Activated gamma-delta T cell treated with anti-CD3 and anti-CD28 coated beads, Interleukin-2, amount 50 U/mL, for 16 hours (primary cell): ENCODE data around the gene PHACTR3.
"Not testable (repeated sequence)": the region's sequence is repeated elsewhere in the genome, so short reads cannot be mapped to it uniquely, and the experiment has no call there.

Experiments used
- DNase-seq: peaks from one replicate; pipeline ENCODE4 v3.0.0-alpha.2; 2020; ENCODE audit warnings: low read depth

The PHACTR3 gene

DNA sequence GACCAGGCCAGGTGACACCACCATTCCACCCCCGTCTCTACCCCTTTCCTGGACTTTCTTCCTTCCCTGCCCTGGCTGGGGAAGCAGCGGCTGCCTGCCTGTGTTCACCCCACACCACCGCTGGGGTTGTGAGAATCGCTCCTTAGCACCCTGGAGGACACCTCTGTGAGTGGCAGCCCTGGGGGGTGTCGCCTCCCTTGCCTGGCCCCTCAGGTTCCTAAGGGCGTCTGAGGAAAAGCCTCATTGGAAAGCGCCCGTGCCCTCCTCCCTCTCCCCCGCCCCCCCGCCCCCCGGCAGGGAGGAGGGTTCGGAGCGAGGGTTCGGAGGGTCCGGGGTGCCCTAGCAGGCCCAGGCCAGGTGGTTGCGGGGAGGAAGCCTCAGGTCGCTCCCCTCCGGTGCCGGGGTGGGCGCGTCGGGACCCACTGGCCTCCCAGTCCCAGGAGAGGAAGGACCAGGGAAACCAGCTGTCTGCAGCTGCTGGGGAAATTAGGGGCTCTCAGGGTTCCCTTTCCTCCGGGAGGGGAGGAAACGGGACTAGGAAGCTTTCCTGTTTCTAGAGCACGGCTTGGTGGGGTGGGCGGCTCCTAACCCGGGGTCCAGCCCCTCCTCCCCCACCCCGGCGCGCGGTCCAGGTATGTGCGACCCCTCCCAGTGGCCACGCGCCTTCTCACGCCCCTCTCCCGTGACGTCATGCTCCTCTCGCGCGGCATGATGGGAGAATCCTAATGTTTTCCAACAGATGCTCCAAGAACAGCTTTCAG, at the start of gene PHACTR3:
PHACTR3 (plus strand) TSS at position 760 of the 761 bp plus-strand sequence. CDS start 475 bp downstream, outside the sequence.
- no peak for DNase-seq

GRCh38 chr20:59557733-59558529, 46.4 kb upstream of the PHACTR3 start:
- DNase-seq, result not testable (repeated sequence)

DNA sequence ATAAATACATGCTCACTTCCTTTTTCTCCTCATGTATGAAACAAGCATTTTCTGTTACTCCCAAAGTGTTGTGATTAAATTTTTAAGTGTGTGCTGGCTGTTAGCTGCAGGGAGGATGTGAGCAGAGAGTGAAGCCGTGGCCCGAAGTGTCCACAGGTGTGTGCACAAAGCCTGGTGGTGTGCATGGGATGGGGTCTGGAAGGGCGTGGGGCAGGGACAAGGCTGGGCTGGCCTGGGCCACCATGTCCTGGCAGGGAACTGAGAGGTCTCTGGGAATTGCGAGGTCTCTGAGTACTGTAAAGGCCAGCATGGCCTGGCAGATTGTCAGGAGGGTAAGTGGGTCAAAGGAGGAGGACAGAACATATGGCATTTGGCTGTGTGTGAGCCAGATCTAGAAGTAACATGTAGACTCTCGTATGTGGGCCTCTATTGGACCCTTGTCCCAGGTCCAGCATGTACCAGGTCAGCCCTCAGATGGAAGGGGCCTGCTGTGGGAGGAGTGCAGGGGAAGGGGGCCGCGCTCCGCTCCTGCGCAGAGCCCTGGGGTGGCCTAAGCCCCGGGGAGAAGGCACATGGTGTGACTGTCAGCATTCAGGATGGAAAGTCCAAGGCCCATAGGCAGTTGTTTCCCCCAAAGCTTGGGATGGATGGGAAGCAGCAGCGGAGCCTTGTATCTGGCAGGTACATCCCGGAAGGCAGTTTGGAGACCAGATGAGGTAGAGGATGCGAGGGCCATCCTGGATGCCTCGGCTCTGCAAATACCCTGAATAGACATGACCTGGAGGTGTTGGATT, 45.1 kb upstream of the PHACTR3 start:
- no peak for DNase-seq

DNA sequence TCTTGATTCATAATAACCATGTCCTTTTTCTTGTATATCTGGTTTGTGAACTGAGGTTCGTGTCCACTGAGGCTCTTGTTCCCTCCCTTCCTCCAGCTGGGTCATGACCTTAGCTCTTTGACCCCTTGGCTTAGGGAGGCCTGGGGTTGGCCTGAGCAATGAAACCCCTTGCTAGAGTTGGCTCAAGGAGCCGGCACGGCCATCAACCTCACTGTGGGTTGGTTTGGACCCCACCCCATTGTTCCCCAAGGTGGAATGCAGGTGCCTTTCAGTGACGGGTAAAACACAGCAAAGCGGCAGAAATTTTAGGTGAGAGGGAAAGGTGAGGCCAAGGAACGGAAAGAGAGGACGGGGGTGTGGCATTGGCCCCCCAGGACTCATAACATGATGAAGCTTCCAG, 44.5 kb upstream of the PHACTR3 start:
- no peak for DNase-seq

- DNase-seq, result no peak
Observed at GRCh38 chr20:59560588-59561227, 43.6 kb upstream of the PHACTR3 start.

DNA sequence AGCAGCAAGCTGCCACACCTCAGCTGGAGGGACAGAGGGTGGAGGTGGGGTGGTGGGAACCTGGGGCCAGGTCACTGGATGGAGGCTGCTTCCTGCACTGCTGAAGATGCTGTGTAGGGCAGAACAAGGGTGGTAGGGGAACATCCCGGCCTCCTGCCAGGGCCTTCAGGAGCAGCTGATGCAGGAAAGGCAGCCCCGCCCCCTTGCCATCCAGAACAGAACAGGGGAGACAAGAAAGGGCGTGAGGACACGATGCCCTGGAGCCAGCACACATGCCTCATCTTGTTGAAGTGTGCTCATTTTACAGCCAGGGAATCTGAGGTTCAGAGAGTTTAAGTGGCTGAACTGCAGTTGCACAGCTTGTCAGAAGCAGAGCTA, 43.1 kb upstream of the PHACTR3 start:
- no peak for DNase-seq

GRCh38 chr20:59561614-59562277, 42.6 kb upstream of the PHACTR3 start:
- no peak for DNase-seq

GRCh38 chr20:59564171-59564570, 40.2 kb upstream of the PHACTR3 start:
- no peak for DNase-seq

- DNase-seq, result no peak
Observed at GRCh38 chr20:59564943-59565342, 39.4 kb upstream of the PHACTR3 start.

DNA sequence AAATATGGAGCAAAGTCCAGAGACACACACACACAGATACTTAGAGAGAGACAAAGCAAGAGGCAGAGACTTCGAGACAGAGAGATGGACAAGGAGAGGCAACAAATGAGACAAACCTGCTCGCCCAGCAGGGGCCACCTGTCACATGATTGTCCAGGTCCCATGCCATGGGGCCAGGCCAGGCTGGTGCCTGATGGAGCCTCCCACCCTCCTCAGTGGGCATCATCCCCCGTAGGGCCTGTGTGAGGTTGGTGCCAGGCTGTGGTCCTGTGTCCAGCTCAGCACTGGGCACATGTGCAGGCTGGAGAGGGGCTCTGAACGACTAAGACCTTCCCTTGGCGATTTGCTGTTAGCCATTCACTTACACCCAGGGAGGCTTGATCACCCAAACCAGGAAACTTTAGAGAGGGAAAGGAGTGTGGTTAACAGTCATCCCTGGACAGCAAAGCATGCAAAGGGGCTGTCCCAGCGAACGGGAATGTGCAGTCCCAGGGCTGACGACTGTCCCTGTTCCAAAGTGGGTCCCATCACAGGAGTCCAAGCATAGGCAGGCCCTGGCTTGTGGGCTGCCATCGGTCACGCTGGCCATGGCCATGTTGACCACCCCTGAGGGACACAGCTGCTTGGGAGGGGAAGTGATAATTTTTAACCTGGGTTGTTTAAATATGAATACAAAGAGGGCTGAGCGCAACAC, 38.4 kb upstream of the PHACTR3 start:
- no peak for DNase-seq

GRCh38 chr20:59566631-59567524, 37.5 kb upstream of the PHACTR3 start:
- DNase-seq, result no peak

DNA sequence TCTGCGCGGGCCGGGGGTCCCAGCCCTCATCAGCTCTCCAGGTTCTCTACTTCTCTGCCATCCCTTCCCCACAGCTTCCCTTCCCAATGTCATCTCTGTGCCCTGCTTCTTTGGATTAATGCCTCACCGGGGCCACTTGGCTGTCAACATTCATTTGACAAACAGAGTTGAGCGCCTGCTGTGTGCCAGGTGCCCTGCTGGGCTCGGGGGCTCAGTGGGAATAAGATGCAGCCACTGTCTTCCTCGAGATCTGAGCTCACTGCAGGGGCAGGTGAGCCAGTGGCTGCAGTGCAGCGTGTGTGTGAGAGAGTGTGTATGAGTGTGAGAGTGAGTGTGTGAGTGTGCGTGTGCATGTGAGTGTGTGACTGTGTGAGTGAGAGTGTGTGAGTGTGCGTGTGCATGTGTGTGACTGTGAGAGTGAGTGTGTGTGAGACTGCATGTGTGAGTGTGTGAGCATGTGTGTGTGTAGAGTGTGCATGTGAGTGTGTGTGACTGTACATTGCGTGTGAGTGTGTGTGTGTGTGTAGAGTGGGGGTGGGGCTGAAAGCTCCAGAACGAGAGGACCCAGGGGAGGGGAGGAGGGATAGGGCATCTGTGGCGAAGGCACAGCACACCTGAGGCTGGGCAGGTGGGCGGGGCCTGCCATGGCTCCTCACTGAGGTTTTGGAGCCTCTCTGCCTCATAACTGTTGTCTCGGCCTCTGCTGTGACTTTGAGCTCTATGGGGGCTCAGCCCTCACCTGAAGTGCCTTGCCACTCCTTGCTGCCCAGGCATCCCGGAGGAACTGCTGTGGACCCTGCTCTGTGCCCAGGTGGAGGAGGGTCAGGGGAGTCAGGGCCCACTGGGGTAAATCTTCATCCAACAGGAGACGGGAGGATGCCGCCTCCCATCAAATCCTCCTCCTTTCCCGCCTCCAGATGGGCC, 36.5 kb upstream of the PHACTR3 start:
- DNase-seq, result no peak

- DNase-seq, result no peak
Observed at GRCh38 chr20:59568509-59569024, 35.8 kb upstream of the PHACTR3 start.

GRCh38 chr20:59569305-59569704, 35.0 kb upstream of the PHACTR3 start:
- DNase-seq, result no peak

GRCh38 chr20:59571151-59571550, 33.2 kb upstream of the PHACTR3 start:
- no peak for DNase-seq

DNA sequence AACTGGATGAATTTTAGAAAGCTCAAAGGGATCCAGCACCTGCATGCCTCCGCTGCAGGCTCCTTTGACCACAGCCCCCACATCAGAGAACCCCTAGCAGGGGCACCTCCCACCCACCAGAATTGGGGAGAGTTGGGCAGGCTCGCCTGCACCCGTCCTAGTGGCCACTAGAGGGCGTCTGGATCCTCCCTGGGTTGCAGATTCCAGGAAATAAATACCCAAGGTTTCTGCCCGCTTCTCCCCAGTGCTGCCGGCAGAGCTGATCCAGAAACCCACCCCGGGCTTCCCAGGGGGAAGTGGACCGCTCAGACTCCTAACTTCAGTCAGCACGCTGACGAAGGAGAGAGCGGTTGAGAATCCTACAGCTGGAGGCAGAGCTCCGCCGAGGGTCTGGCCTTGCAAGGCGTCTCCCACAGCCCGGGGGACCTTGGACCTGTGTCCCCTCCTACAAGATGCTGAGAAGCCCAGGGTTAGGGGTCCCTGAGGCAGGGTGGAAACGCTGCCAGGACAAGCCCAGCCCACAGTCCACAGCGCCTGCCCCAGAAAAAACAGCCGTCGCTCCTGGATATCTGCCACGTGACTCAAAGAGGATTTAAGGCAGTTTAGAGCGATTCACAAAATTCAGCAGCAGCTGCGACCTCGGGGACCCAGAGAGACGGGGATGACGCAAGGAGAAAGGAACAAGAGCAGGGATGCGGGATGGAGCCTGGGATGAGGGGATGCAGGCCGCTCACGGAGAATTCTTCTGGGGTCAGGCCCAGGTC, 32.6 kb upstream of the PHACTR3 start:
- DNase-seq, result peak; percentile 33

DNA sequence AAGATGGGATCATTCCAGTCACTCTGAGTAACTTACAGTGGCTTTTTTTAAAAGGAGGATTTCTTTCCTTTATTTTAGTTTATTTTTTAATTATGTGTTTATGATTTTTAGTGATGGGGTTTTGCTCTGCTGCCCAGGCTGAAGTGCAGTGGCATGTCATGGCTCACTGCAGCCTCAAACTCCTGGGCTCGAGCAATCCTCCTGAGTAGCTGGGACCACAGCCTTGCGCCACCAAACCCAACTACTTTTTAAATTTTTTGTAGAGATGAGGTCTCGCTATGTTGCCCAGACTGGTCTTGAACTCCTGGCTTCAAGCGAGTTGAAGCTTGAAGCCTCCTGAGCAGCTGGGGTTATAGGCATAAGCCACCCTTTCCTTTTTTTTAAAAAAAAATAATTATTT, 31.8 kb upstream of the PHACTR3 start:
- DNase-seq, result no peak

GRCh38 chr20:59573837-59574236, 30.5 kb upstream of the PHACTR3 start:
- DNase-seq, result no peak
